WTC11 (cell line): Measurements from ENCODE around the gene ANKRD23. TPM values are rescaled to one million over a fixed set of nuclear protein-coding genes. Genes with fewer than 3 reads are reported as not detected.

Experiments used
- ATAC-seq: fragments of 200-7000 bp; cut with Tn5 transposase; 2 replicates; pipeline ENCODE4 v1.10.0; 2021; ENCODE audit warnings: mild to moderate bottlenecking, moderate library complexity
- CTCF ChIA-PET: fragments of 300-600 bp; sonication (Branson Sonifier 250); formaldehyde crosslinking; loops from one replicate; lab custom pipeline; 2021; ENCODE audit warnings: antibody characterized with exemption; lab: Charles Lee
- POLR2A ChIA-PET: fragments of 350-600 bp; sonication (Branson Sonifier 250); formaldehyde crosslinking; loops from one replicate; lab custom pipeline; 2021; ENCODE audit warnings: antibody characterized with exemption; lab: Charles Lee
- DNase-seq: peaks from one replicate; pipeline ENCODE4 v3.0.0; 2021; ENCODE audit warnings: low spot score
- H3K27ac Mint-ChIP-seq: 2 replicates; pipeline ENCODE4 v1.8.0; 2021; ENCODE audit warnings: mixed read lengths
- H3K27me3 Mint-ChIP-seq: 2 replicates; pipeline ENCODE4 v1.8.0; 2021; ENCODE audit warnings: low read depth, mild to moderate bottlenecking, moderate library complexity, mixed read lengths
- H3K36me3 Mint-ChIP-seq: 2 replicates; pipeline ENCODE4 v1.8.0; 2021; ENCODE audit warnings: mixed read lengths
- H3K4me1 Mint-ChIP-seq: 2 replicates; pipeline ENCODE4 v1.8.0; 2022; ENCODE audit warnings: mixed read lengths
- H3K4me3 Mint-ChIP-seq: 2 replicates; pipeline ENCODE4 v1.8.0; 2021; ENCODE audit warnings: mild to moderate bottlenecking, moderate library complexity, mixed read lengths
- H3K9me3 Mint-ChIP-seq: 2 replicates; pipeline ENCODE4 v1.8.0; 2021; ENCODE audit warnings: mixed read lengths
- FOXK1 ChIP-seq: sonication (generic); formaldehyde crosslinking; IDR thresholded peaks from 2 replicates; pipeline ENCODE4 v1.8.0; 2022; ENCODE audit warnings: mild to moderate bottlenecking, moderate library complexity, missing genetic modification reagents
- JUN ChIP-seq: sonication (generic); formaldehyde crosslinking; IDR thresholded peaks from 2 replicates; pipeline ENCODE4 v1.8.0; 2023; ENCODE audit warnings: mild to moderate bottlenecking, missing genetic modification reagents
- RORB ChIP-seq: fragments of 250-450 bp; sonication (Bioruptor Pico); IDR thresholded peaks from 2 replicates; pipeline ENCODE4 v1.9.0; 2021; ENCODE audit warnings: mild to moderate bottlenecking
- ZNF121 ChIP-seq: sonication (generic); formaldehyde crosslinking; IDR thresholded peaks from 2 replicates; pipeline ENCODE4 v1.8.0; 2023; ENCODE audit warnings: missing genetic modification reagents
- ZNF416 ChIP-seq: fragments of 250-450 bp; sonication (Bioruptor Pico); IDR thresholded peaks from 2 replicates; pipeline ENCODE4 v1.9.0; 2021; ENCODE audit warnings: mild to moderate bottlenecking, inconsistent platforms
- ZNF423 ChIP-seq: fragments of 250-450 bp; sonication (Bioruptor Pico); IDR thresholded peaks from 2 replicates; pipeline ENCODE4 v2.1.2; 2022; ENCODE audit warnings: mild to moderate bottlenecking, moderate library complexity
- ZNF671 ChIP-seq: fragments of 250-450 bp; sonication (Bioruptor Pico); IDR thresholded peaks from 2 replicates; pipeline ENCODE4 v1.8.0; 2021; ENCODE audit warnings: mild to moderate bottlenecking
- total RNA-seq: library from RNA; stranded (reverse); gene quantifications from 3 replicates; pipeline ENCODE4 v1.2.3, GENCODE V29; 2021
- TF ChIP-seq, protein P1 (sequence below): sonication (generic); formaldehyde crosslinking; IDR thresholded peaks from 2 replicates; pipeline ENCODE4 v1.8.0; 2022; ENCODE audit warnings: mild to moderate bottlenecking, missing genetic modification reagents
- TF ChIP-seq, protein P2 (sequence below): sonication (generic); formaldehyde crosslinking; IDR thresholded peaks from 2 replicates; pipeline ENCODE4 v1.8.0; 2023; ENCODE audit warnings: mild to moderate bottlenecking, missing genetic modification reagents

ANKRD23 gene
- total RNA-seq, 1 experiment from 2014 or later, result 3.2 TPM

DNA sequence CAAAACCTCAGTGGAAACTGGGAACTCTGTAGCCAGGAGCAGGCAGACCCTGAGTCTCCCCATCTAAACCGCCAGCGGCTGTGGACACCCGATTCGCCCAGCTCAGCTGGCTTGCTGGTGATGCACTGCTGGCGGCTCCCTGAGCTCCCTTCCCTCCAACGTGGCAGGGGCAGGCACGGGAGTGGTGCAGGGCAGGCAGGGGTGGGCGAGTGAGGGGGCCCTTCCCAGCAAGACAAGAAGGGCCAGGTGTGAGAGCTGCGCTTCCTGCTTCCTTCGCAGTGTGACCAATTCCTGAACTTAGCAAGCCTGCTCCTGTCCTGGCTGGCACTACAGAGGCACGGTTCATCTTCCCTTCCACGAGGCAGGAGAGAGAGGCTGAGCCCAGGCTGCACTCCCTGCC, 38.4 kb upstream of the ANKRD23 start:
- H3K36me3 Mint-ChIP-seq, result no peaks in the 10 kb centered on the region
- DNase-seq (peak; percentile 43), ATAC-seq (peak; percentile 27)
- CTCF ChIA-PET, result interaction anchor here (0.8 to 5.9 kb wide), 9 partner anchors 9 to 68 kb away, joined by 3 to 45 read pairs (median 4); partner anchors contain the start of genes ANKRD39 and CNNM3
- peak overlapping the region; percentile 83; the same call in 1 of the 2 replicates for H3K27ac Mint-ChIP-seq
- H3K4me1 Mint-ChIP-seq, result peaks cover 36% of the 10 kb centered on the region
- H3K4me3 Mint-ChIP-seq, result no peak overlapping the region
- POLR2A ChIA-PET, result interaction anchor here (1.0 kb wide), 1 partner anchor 14 kb away, joined by 3 read pairs; no protein-coding TSS in a partner anchor
- H3K27me3 Mint-ChIP-seq, result no peaks in the 10 kb centered on the region
- H3K9me3 Mint-ChIP-seq, result no peaks in the 10 kb centered on the region
- no peak for TF ChIP-seq ZNF416 (CRISPR knock-in tag)
- TF ChIP-seq, protein P1, sequence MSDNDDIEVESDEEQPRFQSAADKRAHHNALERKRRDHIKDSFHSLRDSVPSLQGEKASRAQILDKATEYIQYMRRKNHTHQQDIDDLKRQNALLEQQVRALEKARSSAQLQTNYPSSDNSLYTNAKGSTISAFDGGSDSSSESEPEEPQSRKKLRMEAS, result peak; percentile 42
- TF ChIP-seq, all 79 proteins: peak for 1

DNA sequence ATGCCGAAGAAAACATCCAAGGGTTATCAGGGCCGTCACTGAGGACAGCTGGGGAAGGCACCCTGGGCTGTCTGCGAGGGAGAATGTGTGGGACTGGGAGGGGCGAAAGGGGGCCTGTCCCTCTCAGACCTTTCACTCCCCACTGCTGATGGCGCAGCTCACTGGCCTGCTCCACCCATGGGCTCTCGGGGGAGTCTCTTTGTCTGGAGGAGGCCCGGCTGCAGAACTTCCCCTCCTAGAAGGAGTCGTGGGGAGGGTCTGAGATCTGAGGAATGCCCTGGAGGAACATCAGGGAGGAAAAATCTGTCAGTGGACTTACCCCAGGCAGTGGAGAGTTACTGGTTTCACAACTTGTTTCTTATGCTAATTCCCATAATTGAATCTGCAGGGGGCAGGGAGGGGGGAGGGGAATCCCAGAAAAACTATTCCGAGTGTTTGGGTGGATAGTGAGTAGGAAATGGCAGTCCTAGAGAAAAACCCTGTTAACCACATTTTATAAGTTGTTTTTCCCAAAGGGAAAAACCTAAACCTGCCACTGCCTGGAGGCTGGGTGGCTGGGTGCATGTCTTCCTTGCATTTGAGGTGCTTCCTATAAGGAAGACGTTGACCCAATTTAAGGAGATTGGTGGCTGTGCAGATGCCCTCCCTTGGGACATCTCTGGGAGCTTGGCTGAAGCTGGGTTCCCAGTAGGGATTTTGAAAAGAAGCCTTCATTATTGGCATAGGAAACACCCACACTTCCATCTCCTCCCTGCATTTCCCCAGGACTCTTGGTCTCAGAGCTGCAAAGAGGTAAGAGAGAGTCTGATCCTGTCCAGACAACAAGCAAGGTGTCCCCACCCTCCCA, 37.8 kb upstream of the ANKRD23 start:
- H3K36me3 Mint-ChIP-seq, result no peaks in the 10 kb centered on the region
- peak overlapping the region; percentile 47 for H3K4me3 Mint-ChIP-seq
- DNase-seq (no peak), ATAC-seq (peak; percentile 63)
- H3K27ac Mint-ChIP-seq, result peak overlapping the region; percentile 89
- POLR2A ChIA-PET, result interaction anchor here (0.9 to 1.5 kb wide), 3 partner anchors 12 to 24 kb away, joined by 3 to 4 read pairs (median 3); partner anchors contain the start of gene ANKRD39
- CTCF ChIA-PET, result interaction anchor here (0.8 to 5.9 kb wide), 11 partner anchors 9 to 69 kb away, joined by 3 to 45 read pairs (median 4); partner anchors contain the start of genes ANKRD39 and CNNM3
- H3K27me3 Mint-ChIP-seq, result no peaks in the 10 kb centered on the region
- H3K9me3 Mint-ChIP-seq, result no peaks in the 10 kb centered on the region
- TF ChIP-seq ZNF423 (CRISPR knock-in tag) (peak; percentile 27; the same call in 1 of the 2 replicates), JUN (CRISPR knock-in tag) (no peak), ZNF671 (CRISPR knock-in tag) (no peak)
- TF ChIP-seq, protein P2, sequence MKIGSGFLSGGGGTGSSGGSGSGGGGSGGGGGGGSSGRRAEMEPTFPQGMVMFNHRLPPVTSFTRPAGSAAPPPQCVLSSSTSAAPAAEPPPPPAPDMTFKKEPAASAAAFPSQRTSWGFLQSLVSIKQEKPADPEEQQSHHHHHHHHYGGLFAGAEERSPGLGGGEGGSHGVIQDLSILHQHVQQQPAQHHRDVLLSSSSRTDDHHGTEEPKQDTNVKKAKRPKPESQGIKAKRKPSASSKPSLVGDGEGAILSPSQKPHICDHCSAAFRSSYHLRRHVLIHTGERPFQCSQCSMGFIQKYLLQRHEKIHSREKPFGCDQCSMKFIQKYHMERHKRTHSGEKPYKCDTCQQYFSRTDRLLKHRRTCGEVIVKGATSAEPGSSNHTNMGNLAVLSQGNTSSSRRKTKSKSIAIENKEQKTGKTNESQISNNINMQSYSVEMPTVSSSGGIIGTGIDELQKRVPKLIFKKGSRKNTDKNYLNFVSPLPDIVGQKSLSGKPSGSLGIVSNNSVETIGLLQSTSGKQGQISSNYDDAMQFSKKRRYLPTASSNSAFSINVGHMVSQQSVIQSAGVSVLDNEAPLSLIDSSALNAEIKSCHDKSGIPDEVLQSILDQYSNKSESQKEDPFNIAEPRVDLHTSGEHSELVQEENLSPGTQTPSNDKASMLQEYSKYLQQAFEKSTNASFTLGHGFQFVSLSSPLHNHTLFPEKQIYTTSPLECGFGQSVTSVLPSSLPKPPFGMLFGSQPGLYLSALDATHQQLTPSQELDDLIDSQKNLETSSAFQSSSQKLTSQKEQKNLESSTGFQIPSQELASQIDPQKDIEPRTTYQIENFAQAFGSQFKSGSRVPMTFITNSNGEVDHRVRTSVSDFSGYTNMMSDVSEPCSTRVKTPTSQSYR (CRISPR knock-in tag), result no peak
- peaks cover 41% of the 10 kb centered on the region for H3K4me1 Mint-ChIP-seq

DNA sequence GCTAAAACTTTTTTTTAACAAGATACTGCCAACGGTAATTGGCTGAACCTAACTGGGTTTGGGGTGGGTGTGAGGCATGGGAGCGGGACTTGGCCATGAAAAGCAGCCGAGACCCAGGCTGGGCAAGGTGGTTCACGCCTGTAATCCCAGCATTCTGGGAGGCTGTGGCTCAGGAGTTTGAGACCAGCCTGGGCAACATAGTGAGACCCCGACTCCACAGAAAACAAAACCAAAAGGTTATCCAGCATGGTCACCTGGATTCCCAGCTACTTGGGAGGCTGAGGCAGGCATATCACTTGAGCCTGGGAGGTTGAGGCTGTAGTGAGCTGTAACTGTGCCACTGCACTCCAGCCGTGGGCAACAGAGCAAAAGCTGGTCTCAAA, 37.1 kb upstream of the ANKRD23 start:
- no peak for ATAC-seq
- Mint-ChIP-seq H3K27me3 (no peaks in the 10 kb centered on the region), H3K4me3 (peak overlapping the region; percentile 47), H3K36me3 (no peaks in the 10 kb centered on the region), H3K4me1 (peaks cover 48% of the 10 kb centered on the region), H3K27ac (peak overlapping the region; percentile 89; the same call in 1 of the 2 replicates), H3K9me3 (no peaks in the 10 kb centered on the region)
- DNase-seq, result no peak
- TF ChIP-seq ZNF121 (CRISPR knock-in tag), result peak; percentile 99
- no peak for TF ChIP-seq RORB (CRISPR knock-in tag)
- CTCF ChIA-PET, result interaction anchor here (1.1 to 5.9 kb wide), 5 partner anchors 10 to 70 kb away, joined by 3 to 45 read pairs (median 8); partner anchors contain the start of gene ANKRD39
- POLR2A ChIA-PET, result interaction anchor here (0.9 to 1.5 kb wide), 2 partner anchors 12 to 23 kb away, joined by 3 to 4 read pairs; partner anchors contain the start of gene ANKRD39

DNA sequence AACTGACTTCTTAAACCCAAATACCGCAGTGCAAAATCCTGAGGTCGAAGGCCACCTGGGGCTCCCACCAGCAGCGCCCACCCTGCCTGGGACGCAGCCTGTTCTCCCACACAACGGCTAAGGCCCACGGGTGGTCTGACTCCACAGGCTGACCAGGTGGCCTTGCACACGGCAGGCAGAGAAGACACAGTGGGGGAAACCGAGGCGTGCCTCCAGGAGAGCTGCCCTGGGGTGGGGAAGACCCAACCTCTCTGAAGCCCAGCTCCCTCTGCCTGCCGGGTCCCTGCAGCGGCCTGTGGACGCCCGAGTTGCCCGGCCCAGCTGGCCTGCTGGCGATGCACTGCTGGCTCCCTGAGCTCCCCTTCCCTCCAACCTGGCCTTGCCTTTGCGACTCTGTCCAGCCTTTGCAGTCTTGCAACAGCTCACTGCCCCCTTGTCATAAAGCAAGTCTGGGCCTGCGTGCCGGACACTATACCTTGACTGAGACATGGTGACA, 35.8 kb upstream of the ANKRD23 start:
- Mint-ChIP-seq H3K4me1 (peaks cover 61% of the 10 kb centered on the region), H3K9me3 (no peaks in the 10 kb centered on the region), H3K27me3 (no peaks in the 10 kb centered on the region), H3K27ac (peak overlapping the region; percentile 7; the same call in 1 of the 2 replicates), H3K4me3 (no peak overlapping the region), H3K36me3 (no peaks in the 10 kb centered on the region)
- ChIA-PET POLR2A (interaction anchor here (1.0 kb wide), 1 partner anchor 27 kb away, joined by 3 read pairs; no protein-coding TSS in a partner anchor), CTCF (interaction anchor here (0.5 to 5.9 kb wide), 8 partner anchors 9 to 100 kb away, joined by 3 to 45 read pairs (median 4); partner anchors contain the start of gene ANKRD39)
- ATAC-seq, result no peak
- DNase-seq, result no peak
- no peak for TF ChIP-seq FOXK1 (CRISPR knock-in tag)
